HepG2 (cell line): ENCODE results near the gene ANKRD13D. TPM values are rescaled to one million over a fixed set of nuclear protein-coding genes. Genes with fewer than 3 reads are reported as not detected.

Experiments used
- ARID5B ChIP-seq: IDR thresholded peaks from 2 replicates; pipeline ENCODE4 v1.4.0; 2020; ENCODE audit warnings: mild to moderate bottlenecking, missing genetic modification reagents
- GABPA ChIP-seq, 2 experiments: IDR thresholded peaks; 2 replicates each; pipeline ENCODE4 v1.6.1; 2011 to 2016; ENCODE audit warnings: low read depth in 2 of 2, low read length in 1 of 2, missing biosample characterization in 1 of 2, missing genetic modification characterization in 1 of 2
- GABPB1 ChIP-seq: IDR thresholded peaks from 2 replicates; pipeline ENCODE4 v1.6.1; 2016; ENCODE audit warnings: mild to moderate bottlenecking, missing genetic modification reagents, moderate library complexity, missing compliant biosample characterization
- HDAC6 ChIP-seq: fragments of 200-600 bp; sonication (generic); IDR thresholded peaks from 2 replicates; pipeline ENCODE4 v1.7.0; 2017; ENCODE audit warnings: mild to moderate bottlenecking, antibody characterized with exemption, low read length, low read depth
- RBAK ChIP-seq: sonication (generic); formaldehyde crosslinking; IDR thresholded peaks from 2 replicates; pipeline ENCODE4 v1.5.1; 2020; ENCODE audit warnings: mild to moderate bottlenecking, missing genetic modification reagents
- SATB2 ChIP-seq: sonication (generic); formaldehyde crosslinking; IDR thresholded peaks from 2 replicates; pipeline ENCODE4 v1.5.0; 2020; ENCODE audit warnings: missing genetic modification reagents
- ZBTB37 ChIP-seq: sonication (generic); formaldehyde crosslinking; IDR thresholded peaks from 2 replicates; pipeline ENCODE4 v1.4.0; 2020; ENCODE audit warnings: mild to moderate bottlenecking, missing genetic modification reagents
- ZNF256 ChIP-seq: sonication (generic); formaldehyde crosslinking; conservative IDR thresholded peaks from 2 replicates; pipeline ENCODE4 v1.4.0; 2020; ENCODE audit warnings: missing genetic modification reagents
- ZNF44 ChIP-seq: sonication (generic); formaldehyde crosslinking; IDR thresholded peaks from 2 replicates; pipeline ENCODE4 v1.5.1; 2020; ENCODE audit warnings: mild to moderate bottlenecking, missing genetic modification reagents
- ZNF543 ChIP-seq: sonication (generic); formaldehyde crosslinking; IDR thresholded peaks from 2 replicates; pipeline ENCODE4 v1.4.0; 2020; ENCODE audit warnings: mild to moderate bottlenecking, missing genetic modification reagents
- ZNF644 ChIP-seq: IDR thresholded peaks from 2 replicates; pipeline ENCODE4 v1.6.1; 2016; ENCODE audit warnings: low read depth
- ZNF672 ChIP-seq: sonication (generic); formaldehyde crosslinking; IDR thresholded peaks from 2 replicates; pipeline ENCODE4 v1.8.1; 2022; ENCODE audit warnings: missing genetic modification reagents
- ZNF713 ChIP-seq: sonication (generic); formaldehyde crosslinking; IDR thresholded peaks from 2 replicates; pipeline ENCODE4 v1.4.0; 2020; ENCODE audit warnings: mild to moderate bottlenecking, missing genetic modification reagents
- polyA plus RNA-seq, 8 experiments: library from polyadenylated mRNA; depleted of rRNA in 3 of 8; stranded (reverse) in 7 of 8; unstranded in 1 of 8; fragments of >200 nt; fragmentation: Illumina TruSeq in 4 of 8; extraction: Trizol in 4 of 8; gene quantifications; 2 replicates each; pipeline versions ENCODE4 v1.2.1 to v1.2.3, GENCODE V29; 2011 to 2016; ENCODE audit warnings: low read depth in 4 of 8, missing spikeins in 1 of 8, mixed read lengths in 1 of 8; ENCODE audit not compliant: insufficient read depth in 1 of 8
- total RNA-seq, 5 experiments: library from RNA; depleted of rRNA; stranded (reverse); fragments of >200 nt; fragmentation: Illumina TruSeq; extraction: Trizol; gene quantifications; 2 replicates each; pipeline ENCODE4 v1.2.3, GENCODE V29; 2016; ENCODE audit warnings: low read depth in 1 of 5
- TF ChIP-seq, protein P1 (sequence below): fragments of 450-650 bp; IDR thresholded peaks from 2 replicates; pipeline ENCODE4 v1.6.1; 2017; ENCODE audit warnings: mild to moderate bottlenecking
- TF ChIP-seq, protein P2 (sequence below): IDR thresholded peaks from 2 replicates; pipeline ENCODE4 v1.6.1; 2016; ENCODE audit warnings: low read depth, control low read depth

The ANKRD13D gene
- total and polyA plus RNA-seq, 2 of the 13 experiments (the other 11 are each of a cell fraction or from before 2014, with no cell fraction given), result 18.6 to 27.3 TPM

GRCh38 chr11:67288452-67289225 is 464 bp upstream of the ANKRD13D start (continued):
- TF ChIP-seq, protein P1, sequence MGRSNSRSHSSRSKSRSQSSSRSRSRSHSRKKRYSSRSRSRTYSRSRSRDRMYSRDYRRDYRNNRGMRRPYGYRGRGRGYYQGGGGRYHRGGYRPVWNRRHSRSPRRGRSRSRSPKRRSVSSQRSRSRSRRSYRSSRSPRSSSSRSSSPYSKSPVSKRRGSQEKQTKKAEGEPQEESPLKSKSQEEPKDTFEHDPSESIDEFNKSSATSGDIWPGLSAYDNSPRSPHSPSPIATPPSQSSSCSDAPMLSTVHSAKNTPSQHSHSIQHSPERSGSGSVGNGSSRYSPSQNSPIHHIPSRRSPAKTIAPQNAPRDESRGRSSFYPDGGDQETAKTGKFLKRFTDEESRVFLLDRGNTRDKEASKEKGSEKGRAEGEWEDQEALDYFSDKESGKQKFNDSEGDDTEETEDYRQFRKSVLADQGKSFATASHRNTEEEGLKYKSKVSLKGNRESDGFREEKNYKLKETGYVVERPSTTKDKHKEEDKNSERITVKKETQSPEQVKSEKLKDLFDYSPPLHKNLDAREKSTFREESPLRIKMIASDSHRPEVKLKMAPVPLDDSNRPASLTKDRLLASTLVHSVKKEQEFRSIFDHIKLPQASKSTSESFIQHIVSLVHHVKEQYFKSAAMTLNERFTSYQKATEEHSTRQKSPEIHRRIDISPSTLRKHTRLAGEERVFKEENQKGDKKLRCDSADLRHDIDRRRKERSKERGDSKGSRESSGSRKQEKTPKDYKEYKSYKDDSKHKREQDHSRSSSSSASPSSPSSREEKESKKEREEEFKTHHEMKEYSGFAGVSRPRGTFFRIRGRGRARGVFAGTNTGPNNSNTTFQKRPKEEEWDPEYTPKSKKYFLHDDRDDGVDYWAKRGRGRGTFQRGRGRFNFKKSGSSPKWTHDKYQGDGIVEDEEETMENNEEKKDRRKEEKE, result no peak
- TF ChIP-seq ZNF713 (CRISPR knock-in tag) (peak; percentile 88; the same call in 1 of the 2 replicates), ZNF256 (CRISPR knock-in tag) (peak; percentile 30; the same call in 1 of the 2 replicates), ZNF644 (CRISPR knock-in tag) (no peak), ARID5B (CRISPR knock-in tag) (peak; percentile 35; the same call in 1 of the 2 replicates), ZNF543 (CRISPR knock-in tag) (peak; percentile 92), SATB2 (CRISPR knock-in tag) (no peak), GABPB1 (CRISPR knock-in tag) (peak; percentile 92), RBAK (CRISPR knock-in tag) (no peak), ZBTB37 (CRISPR knock-in tag) (no peak), ZNF44 (CRISPR knock-in tag) (peak; percentile 49; the same call in 1 of the 2 replicates), ZNF672 (CRISPR knock-in tag) (no peak), HDAC6 (no peak), GABPA (IDR thresholded peaks at IDR 0.05; ENCODE audit: low read depth, low read length) (no peak), GABPA (CRISPR knock-in tag; IDR thresholded peaks at IDR 0.05; ENCODE audit: low read depth) (peak; percentile 92)
- TF ChIP-seq, protein P2, sequence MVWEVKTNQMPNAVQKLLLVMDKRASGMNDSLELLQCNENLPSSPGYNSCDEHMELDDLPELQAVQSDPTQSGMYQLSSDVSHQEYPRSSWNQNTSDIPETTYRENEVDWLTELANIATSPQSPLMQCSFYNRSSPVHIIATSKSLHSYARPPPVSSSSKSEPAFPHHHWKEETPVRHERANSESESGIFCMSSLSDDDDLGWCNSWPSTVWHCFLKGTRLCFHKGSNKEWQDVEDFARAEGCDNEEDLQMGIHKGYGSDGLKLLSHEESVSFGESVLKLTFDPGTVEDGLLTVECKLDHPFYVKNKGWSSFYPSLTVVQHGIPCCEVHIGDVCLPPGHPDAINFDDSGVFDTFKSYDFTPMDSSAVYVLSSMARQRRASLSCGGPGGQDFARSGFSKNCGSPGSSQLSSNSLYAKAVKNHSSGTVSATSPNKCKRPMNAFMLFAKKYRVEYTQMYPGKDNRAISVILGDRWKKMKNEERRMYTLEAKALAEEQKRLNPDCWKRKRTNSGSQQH (CRISPR knock-in tag), result peak; percentile 28; the same call in 1 of the 2 replicates
